Effector CD8-positive, alpha-beta T cell (primary cell): ENCODE measurements around the gene KLHL6.
"Not testable (repeated sequence)": the region's sequence is repeated elsewhere in the genome, so short reads cannot be mapped to it uniquely, and the experiment has no call there.

Source experiments
- DNase-seq: peaks from one replicate; lab custom pipeline; 2025; lab: John Stamatoyannopoulos, UW

Gene KLHL6

GRCh38 chr3:183532620-183533411 lies 22.7 kb downstream of the KLHL6 start:
- no peak for DNase-seq

- no peak for DNase-seq
Measured at GRCh38 chr3:183529717-183530116, 25.8 kb downstream of the KLHL6 start.

- DNase-seq: no peak
Measured at GRCh38 chr3:183529185-183529584, 26.3 kb downstream of the KLHL6 start.

GRCh38 chr3:183528758-183529157 lies 26.7 kb downstream of the KLHL6 start:
- DNase-seq: not testable (repeated sequence)

GRCh38 chr3:183527428-183528379 lies 27.8 kb downstream of the KLHL6 start:
- no peak for DNase-seq

GRCh38 chr3:183526838-183527427 lies 28.6 kb downstream of the KLHL6 start:
- DNase-seq: no peak

- no peak for DNase-seq
Measured at GRCh38 chr3:183524476-183524875, 31.0 kb downstream of the KLHL6 start.

- DNase-seq: not testable (repeated sequence)
Measured at GRCh38 chr3:183520741-183521556, 34.6 kb downstream of the KLHL6 start.

- DNase-seq: not testable (repeated sequence)
Measured at GRCh38 chr3:183520295-183520694, 35.2 kb downstream of the KLHL6 start.

- no peak for DNase-seq
Measured at GRCh38 chr3:183519891-183520290, 35.6 kb downstream of the KLHL6 start.

GRCh38 chr3:183518491-183519251 lies 36.8 kb downstream of the KLHL6 start:
- no peak for DNase-seq

GRCh38 chr3:183517607-183518006 lies 37.9 kb downstream of the KLHL6 start:
- DNase-seq: no peak

- DNase-seq: peak; percentile 41
Measured at GRCh38 chr3:183515968-183516851, 39.3 kb downstream of the KLHL6 start.

GRCh38 chr3:183514021-183514420 lies 41.5 kb downstream of the KLHL6 start:
- no peak for DNase-seq

GRCh38 chr3:183513046-183513706 lies 42.3 kb downstream of the KLHL6 start:
- DNase-seq: no peak

- not testable (repeated sequence) for DNase-seq
Measured at GRCh38 chr3:183511286-183512131, 44.0 kb downstream of the KLHL6 start.

- DNase-seq: no peak
Measured at GRCh38 chr3:183508821-183509220, 46.7 kb downstream of the KLHL6 start.

GRCh38 chr3:183507551-183507950 lies 48.0 kb downstream of the KLHL6 start:
- no peak for DNase-seq
